ENCODE results near the gene CTBP2. TPM values are rescaled to one million over a fixed set of nuclear protein-coding genes. Genes with fewer than 3 reads are reported as not detected.

The CTBP2 gene
- total and polyA plus RNA-seq, 10 of the 15 experiments (the other 5 are each of a cell fraction or from before 2014, with no cell fraction given) = 0.02 to 0.72 (median 0.06) TPM; not detected in 2

DNA sequence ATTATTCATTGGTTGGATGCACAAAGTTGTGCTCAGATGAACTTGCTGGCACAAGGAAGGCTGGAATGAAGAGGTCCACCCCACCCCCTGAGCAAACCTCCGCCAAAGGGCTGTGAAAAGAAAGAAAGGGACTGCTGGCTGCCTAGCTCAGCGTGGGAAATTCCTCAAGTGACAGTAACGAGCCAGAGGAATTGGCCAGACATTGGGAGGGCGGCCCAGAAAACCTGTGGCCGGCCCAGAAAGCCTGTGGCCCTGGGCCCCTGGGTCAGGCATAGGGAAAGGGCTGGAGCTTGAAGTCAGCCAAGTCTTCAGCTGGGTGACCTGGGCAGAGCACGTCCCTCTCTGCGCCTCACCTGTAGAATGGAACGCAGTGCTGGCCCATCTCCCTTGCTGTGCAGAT is 30.6 kb upstream of the CTBP2 start (continued):
- TF ChIP-seq GABPA (IDR thresholded peaks at IDR 0.05; ENCODE audit: low read depth) = no peak

DNA sequence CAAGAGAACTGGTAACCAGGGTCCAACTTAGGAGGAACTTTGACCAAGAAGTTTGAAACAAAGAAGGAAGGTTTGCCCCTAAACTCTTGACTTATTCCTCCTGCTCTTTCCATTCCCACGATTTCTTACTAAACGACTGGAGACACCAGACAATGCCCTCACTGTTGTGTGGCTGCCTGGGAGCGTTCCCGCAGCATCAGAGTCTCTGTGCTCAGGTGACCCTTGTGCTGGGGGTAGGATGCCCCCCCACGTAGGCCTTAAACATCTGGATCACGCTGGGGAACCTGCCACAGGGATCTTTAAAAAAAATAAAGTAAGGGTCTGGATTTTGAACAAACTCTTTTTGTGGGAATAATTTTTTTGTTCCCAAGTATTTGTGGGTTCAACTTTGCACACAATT is 30.1 kb upstream of the CTBP2 start:
- TF ChIP-seq ESRRA (IDR thresholded peaks at IDR 0.05; ENCODE audit: low read length) (no peak), ZSCAN29 (IDR thresholded peaks at IDR 0.05) (no peak), NFYA (IDR thresholded peaks at IDR 0.05; ENCODE audit: borderline replicate concordance, low read depth, low read length) (no peak), SUZ12 (IDR thresholded peaks at IDR 0.05; ENCODE audit: unreplicated experiment) (no peak)
- Histone ChIP-seq H3K4me1 (ENCODE audit: control insufficient read depth, insufficient read depth, low read length) (no peaks in the 10 kb centered on the region), H3K27me3 (replicated peaks in 1 of 2; ENCODE audit: control insufficient read depth in 2 of 2, insufficient read depth in 2 of 2, low read length in 1 of 2) (no peaks in the 10 kb centered on the region; a peak in 1 of 4 replicates), H3K36me3 (ENCODE audit: control insufficient read depth in 2 of 2, insufficient read depth in 2 of 2, low read length in 1 of 2) (no peaks in the 10 kb centered on the region), H3K4me2 (ENCODE audit: control insufficient read depth, insufficient read depth) (no peak overlapping the region), H3K79me2 (ENCODE audit: control insufficient read depth, insufficient read depth, low read length) (no peaks in the 10 kb centered on the region), H3K9ac (ENCODE audit: control insufficient read depth, insufficient read depth, low read length) (no peak overlapping the region), H3K4me3 (no peak overlapping the region), H3K9me3 (replicated peaks; ENCODE audit: control insufficient read depth, insufficient read depth, low read length) (no peaks in the 10 kb centered on the region), H3K27ac (ENCODE audit: control insufficient read depth, insufficient read depth) (no peak overlapping the region), H4K20me1 (ENCODE audit: control insufficient read depth, insufficient read depth) (no peaks in the 10 kb centered on the region), H2AFZ (ENCODE audit: control insufficient read depth, low read depth, low read length) (no peak overlapping the region)
- SMC1A ChIA-PET (ENCODE audit: uncharacterized antibody, unreplicated experiment) = no interaction called here
- FAIRE-seq (no peak), DNase-seq (ENCODE audit: low read depth, low spot score) (no peak), ATAC-seq (no peak)
- in situ Hi-C loops (cut with MboI) (no loop called here), intact Hi-C loops (cut with micrococcal nuclease; ENCODE audit: unreplicated experiment) (no loop called here)
- WGBS (ENCODE audit: insufficient coverage, insufficient replicate concordance, low lambda C conversion rate, missing lambda C conversion rate) = 4% methylated on average over 6 of the region's 6 CpGs
- RAD21 ChIA-PET (ENCODE audit: unreplicated experiment) = no interaction called here
- CTCF ChIA-PET = no interaction called here
- POLR2A ChIA-PET = no interaction called here
- no TSS peak for BruUV-seq (replicated peaks)

DNA sequence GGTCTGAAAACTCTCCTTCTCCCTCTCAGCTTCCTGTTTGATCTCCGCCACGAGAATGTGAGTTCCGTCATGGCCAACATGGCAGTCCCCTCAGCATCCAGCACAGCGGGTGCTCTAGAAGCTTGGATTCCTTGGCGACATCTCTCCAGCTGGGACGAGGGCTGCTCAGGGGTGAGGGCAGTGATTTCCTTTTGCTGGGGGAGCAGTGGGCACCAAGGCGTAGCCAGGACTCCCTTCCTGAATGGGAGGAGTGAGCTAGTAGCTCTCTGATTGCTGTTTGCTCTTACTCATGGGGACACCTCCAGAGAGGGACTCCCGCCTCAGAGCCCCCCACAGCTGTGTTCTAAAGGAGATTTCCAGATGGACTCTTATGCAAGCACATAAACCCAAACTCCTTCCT is 28.8 kb upstream of the CTBP2 start:
- in situ Hi-C loops (cut with MboI) = no loop called here

More for the DNA sequence above, 28.8 kb upstream of the CTBP2 start:
- no TSS peak for BruUV-seq (replicated peaks)
- Histone ChIP-seq H3K79me2 (ENCODE audit: control insufficient read depth, insufficient read depth, low read length) (no peaks in the 10 kb centered on the region), H3K36me3 (ENCODE audit: control insufficient read depth in 2 of 2, insufficient read depth in 2 of 2, low read length in 1 of 2) (no peaks in the 10 kb centered on the region), H3K4me2 (ENCODE audit: control insufficient read depth, insufficient read depth) (no peak overlapping the region), H3K9ac (ENCODE audit: control insufficient read depth, insufficient read depth, low read length) (no peak overlapping the region), H2AFZ (ENCODE audit: control insufficient read depth, low read depth, low read length) (no peak overlapping the region), H3K27ac (ENCODE audit: control insufficient read depth, insufficient read depth) (no peak overlapping the region), H3K4me1 (ENCODE audit: control insufficient read depth, insufficient read depth, low read length) (no peaks in the 10 kb centered on the region), H4K20me1 (ENCODE audit: control insufficient read depth, insufficient read depth) (no peaks in the 10 kb centered on the region), H3K4me3 (no peak overlapping the region), H3K27me3 (replicated peaks in 1 of 2; ENCODE audit: control insufficient read depth in 2 of 2, insufficient read depth in 2 of 2, low read length in 1 of 2) (no peaks in the 10 kb centered on the region; a peak in 1 of 4 replicates), H3K9me3 (replicated peaks; ENCODE audit: control insufficient read depth, insufficient read depth, low read length) (no peaks in the 10 kb centered on the region)
- RAD21 ChIA-PET (ENCODE audit: unreplicated experiment) = no interaction called here
- POLR2A ChIA-PET = no interaction called here
- ATAC-seq = no peak
- WGBS (ENCODE audit: insufficient coverage, insufficient replicate concordance, low lambda C conversion rate, missing lambda C conversion rate) = 38% methylated on average over 8 of the region's 8 CpGs
- FAIRE-seq = no peak
- intact Hi-C loops (cut with micrococcal nuclease; ENCODE audit: unreplicated experiment) = no loop called here
- no peak for TF ChIP-seq SMAD1 (IDR thresholded peaks at IDR 0.05; ENCODE audit: low read depth, partially characterized antibody)
- TF ChIP-seq NRF1 (conservative IDR thresholded peaks at IDR 0.05; ENCODE audit: low read depth, low read length) = no peak
- no peak for TF ChIP-seq WRNIP1 (IDR thresholded peaks at IDR 0.05; ENCODE audit: borderline replicate concordance, low read depth, low read length)
- TF ChIP-seq, protein P1, sequence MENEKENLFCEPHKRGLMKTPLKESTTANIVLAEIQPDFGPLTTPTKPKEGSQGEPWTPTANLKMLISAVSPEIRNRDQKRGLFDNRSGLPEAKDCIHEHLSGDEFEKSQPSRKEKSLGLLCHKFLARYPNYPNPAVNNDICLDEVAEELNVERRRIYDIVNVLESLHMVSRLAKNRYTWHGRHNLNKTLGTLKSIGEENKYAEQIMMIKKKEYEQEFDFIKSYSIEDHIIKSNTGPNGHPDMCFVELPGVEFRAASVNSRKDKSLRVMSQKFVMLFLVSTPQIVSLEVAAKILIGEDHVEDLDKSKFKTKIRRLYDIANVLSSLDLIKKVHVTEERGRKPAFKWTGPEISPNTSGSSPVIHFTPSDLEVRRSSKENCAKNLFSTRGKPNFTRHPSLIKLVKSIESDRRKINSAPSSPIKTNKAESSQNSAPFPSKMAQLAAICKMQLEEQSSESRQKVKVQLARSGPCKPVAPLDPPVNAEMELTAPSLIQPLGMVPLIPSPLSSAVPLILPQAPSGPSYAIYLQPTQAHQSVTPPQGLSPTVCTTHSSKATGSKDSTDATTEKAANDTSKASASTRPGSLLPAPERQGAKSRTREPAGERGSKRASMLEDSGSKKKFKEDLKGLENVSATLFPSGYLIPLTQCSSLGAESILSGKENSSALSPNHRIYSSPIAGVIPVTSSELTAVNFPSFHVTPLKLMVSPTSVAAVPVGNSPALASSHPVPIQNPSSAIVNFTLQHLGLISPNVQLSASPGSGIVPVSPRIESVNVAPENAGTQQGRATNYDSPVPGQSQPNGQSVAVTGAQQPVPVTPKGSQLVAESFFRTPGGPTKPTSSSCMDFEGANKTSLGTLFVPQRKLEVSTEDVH (IDR thresholded peaks at IDR 0.05; ENCODE audit: low read depth, partially characterized antibody) = no peak
- no peak for TF ChIP-seq YBX1 (IDR thresholded peaks at IDR 0.05)
- no peak for TF ChIP-seq MYB (IDR thresholded peaks at IDR 0.05; ENCODE audit: borderline replicate concordance, low read depth, low read length)
- TF ChIP-seq MTA2 (IDR thresholded peaks at IDR 0.05; ENCODE audit: low read depth) = no peak
- no peak for TF ChIP-seq SMAD5 (IDR thresholded peaks at IDR 0.05; ENCODE audit: low read depth)
- no peak for TF ChIP-seq CHD2 (IDR thresholded peaks at IDR 0.05; ENCODE audit: borderline replicate concordance, low read depth, low read length)
- no peak for TF ChIP-seq NFYB (IDR thresholded peaks at IDR 0.05; ENCODE audit: insufficient read depth, low read depth, low read length)
- DNase-seq (ENCODE audit: low read depth, low spot score) = no peak
- SMC1A ChIA-PET (ENCODE audit: uncharacterized antibody, unreplicated experiment) = no interaction called here
- CTCF ChIA-PET = no interaction called here

Measured in GM12878 (cell line).